SH-SY5Y (cell line): ENCODE data around the gene ZIC5.

Source experiments
- GATA2 ChIP-seq: IDR thresholded peaks from 2 replicates; pipeline ENCODE4 v1.6.1; 2011; ENCODE audit warnings: mild to moderate bottlenecking, low read depth, low read length
- GATA3 ChIP-seq: IDR thresholded peaks from 2 replicates; pipeline ENCODE4 v1.6.1; 2011; ENCODE audit warnings: low read depth, mild to moderate bottlenecking, low read length, moderate library complexity

Gene ZIC5

DNA sequence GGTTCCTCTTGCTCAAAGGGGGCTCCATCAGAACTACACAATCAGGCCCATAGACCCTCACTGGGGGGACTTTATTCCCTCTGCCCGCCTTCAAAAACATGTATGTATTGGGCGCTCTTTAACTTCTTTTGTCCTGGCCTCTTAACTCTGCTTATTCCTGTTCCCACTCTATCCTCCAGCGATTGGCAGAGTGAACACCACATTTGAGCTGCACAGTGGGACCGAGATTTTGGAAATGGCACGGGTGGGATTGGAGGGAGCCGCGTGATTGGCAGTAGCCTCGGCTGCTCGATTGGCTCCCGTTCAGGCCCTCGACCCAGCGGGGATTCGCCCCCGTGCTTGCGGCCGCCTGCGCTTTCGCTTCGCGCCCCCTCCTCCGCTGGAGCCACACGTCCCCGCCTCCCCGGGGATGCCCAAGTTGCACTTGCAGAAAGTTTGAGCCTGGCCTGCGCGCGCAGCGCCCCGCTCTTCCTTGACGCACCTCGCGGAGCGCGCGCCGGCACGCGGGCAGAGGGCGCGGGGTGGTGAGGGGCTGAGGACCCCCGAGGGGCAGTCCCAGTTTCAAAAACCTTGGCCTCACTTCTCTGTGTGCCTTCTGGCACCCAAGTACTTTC, at the start of gene ZIC5:
Gene ZIC5 (minus strand): TSS at position 192 of the 614 bp plus-strand sequence. CDS start 164 bp downstream, at position 28.
- no peak for TF ChIP-seq GATA3
- TF ChIP-seq GATA2, result no peak

DNA sequence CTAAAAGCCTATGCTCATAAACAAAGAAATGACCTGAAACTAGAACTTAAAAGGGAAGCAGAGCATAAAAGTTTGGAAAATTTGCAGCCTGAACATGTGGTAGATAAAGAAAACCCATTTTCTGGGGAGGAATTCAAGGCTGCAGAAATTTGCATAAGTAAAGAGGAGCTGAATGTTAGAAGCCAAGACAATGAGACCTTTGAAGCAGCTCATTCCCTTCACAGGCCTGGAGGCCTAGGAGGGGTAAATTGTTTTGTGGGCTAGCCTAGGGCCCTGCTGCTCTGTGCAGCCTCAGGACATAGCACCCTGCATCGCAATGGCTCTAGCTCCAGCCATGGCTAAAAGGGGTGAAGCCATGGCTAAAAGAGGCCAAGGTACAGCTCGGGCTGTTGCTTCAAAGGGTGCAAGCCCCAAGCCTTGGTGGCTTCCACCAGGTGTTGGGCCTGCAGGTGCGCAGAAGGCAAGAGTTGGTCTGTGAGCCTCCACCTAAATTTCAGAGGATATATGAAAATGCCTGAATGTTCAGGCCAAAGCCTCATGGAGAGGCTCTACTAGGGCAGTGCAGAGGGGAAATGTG, 48.3 kb upstream of the ZIC5 start:
- TF ChIP-seq GATA2 (no peak), GATA3 (no peak)

DNA sequence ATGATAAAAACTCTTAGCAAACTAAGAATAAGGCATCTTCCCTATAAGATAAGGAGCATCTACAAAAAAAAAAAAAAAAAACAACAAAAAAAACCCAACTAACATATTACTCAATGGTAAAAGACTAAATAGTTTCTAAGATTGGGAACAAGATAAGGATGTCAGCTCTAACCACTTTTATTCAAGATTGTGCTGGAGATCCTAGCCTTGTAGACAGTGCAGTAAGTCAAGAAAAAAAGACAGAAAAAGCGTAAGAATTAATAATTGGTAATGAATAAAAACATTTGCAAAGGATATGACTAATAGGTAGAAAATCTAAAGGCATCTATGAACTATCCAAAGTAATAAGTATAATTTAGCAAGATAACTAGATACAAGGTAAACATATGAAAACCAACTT, 43.1 kb upstream of the ZIC5 start:
- TF ChIP-seq GATA2, result no peak
- no peak; the same call in 1 of the 2 replicates for TF ChIP-seq GATA3

DNA sequence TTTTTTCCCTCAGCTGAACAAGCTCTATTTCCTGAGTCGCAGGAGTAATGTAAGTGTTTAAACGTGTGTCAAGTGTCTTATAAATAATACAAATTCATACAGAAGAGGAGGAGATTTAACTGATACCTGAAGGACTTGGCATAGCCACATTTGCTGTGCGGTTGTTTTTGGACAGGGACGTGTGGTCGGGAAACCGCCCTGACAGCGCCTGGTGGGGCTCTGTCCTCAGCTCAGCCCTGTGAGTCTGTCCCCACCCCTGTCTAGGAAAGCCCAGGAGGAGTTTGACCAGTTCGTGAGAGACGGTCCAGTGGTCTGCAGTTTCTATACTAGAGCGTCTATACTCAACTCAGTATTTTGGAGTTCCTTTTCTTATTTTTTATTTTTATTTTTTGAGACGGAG, 26.7 kb upstream of the ZIC5 start:
- TF ChIP-seq GATA2 (no peak), GATA3 (no peak)

DNA sequence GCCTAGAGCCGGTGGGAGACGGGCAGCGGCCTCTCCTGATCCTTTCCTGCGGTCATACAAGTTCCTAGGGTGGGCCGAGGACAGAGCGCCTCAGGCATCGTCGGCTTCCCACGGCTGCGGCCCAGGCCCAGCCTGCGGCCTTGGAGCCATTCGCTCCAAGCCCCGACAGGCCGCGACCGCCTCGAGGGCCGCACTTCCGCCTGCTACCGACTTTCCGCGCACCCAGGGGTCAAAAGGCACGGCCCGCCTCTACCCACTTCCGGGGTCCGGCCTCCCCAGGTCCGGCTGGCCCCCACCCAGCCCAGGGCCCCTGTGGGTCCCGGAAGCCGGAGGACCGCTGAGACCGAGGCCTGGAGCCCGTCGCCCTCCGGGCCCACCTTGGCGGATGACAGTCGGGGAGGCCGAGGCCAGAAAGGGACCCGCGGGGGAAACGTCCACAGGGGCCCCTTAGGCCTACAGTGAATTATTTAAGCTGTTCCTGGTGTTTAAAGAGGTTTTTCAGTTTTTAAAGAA, 26.2 kb upstream of the ZIC5 start:
- TF ChIP-seq GATA3 (no peak), GATA2 (no peak)

DNA sequence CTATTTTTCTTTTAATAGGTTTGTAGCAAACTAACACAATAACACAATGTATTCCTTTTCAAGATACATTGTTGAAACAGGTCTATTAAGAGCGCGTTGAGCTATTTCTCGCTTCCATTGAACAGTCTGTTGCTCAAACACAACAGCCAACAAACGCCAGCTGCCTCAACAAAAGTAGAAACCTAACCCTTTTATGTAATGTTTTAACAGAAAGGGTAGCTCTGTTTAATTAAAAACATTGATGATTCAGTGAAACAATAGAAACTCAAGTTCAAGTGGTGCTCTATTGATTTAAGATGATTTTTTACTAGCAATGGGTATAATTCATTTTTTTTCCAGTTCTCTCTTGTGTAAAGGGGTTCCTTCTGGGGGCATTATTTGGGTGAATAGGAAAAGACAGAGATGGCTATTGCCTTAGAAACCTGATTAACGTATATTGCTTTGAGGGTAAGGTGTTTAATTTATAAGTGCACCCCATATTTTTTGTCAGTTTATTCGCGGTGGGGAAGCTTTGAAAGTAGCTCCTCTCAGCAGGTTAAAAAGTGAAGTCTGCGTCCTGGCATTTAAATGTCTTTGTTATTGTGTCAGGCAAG, 24.9 kb upstream of the ZIC5 start:
- TF ChIP-seq GATA3 (no peak), GATA2 (no peak)

DNA sequence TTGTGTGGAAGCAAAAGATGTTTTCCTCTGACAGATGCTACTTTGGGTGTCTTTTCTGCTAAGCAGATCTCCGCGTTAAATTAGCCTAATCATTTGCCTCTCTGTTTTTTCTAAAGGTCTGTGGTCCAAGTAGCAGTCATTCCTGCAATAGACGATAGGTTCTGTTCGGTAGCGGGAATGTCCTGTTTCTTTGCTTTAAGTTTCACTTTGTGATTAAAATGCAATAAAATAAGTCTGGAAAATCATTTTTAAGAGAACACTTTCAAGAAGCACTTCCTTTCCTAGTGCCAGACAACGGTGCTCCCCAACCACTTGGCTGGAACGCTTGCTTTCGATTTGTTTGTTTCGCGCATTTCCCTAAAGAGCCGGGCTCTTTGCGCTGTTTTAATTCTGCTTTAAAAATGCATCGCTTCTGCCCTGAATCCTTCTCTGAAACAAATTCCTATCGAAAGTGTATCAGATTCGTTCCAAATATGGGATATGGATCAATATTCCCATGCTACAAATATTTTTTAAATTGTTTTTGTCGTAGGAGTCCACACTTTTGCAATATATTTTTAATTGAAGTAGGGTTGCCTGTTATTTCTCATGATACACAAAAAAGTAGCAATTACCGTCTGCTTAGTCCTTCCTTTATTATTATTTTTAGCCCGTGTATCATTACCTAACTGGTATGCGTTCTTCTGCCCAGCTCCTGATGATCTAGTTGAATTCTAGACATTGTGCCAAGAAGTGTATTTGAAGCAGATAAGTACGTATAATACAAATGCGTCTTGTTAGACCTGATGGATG, 24.2 kb upstream of the ZIC5 start:
- TF ChIP-seq GATA2, result no peak
- TF ChIP-seq GATA3, result no peak

DNA sequence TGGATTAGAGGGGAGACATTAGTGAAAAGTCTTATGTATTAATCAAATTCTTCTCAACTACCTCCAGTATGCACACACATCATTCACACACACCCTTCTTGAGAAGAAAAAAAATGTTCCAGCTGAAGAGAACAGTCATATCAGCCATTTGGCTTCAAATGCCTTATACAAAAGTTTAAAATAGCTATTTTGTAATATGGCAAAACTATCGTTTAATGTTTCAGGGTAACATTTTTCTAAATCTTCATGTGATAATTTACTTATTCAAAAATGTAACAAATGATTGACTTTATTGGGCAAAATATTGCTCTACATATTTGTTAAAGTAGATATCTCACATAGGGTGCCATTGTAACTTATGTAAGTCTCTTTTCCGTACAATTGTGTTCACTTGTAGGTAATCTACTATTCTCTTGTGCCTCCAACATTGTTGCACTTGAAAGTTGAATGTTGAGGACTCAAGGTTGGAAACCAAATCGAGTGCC, 23.6 kb upstream of the ZIC5 start:
- TF ChIP-seq GATA3 (no peak), GATA2 (no peak)

DNA sequence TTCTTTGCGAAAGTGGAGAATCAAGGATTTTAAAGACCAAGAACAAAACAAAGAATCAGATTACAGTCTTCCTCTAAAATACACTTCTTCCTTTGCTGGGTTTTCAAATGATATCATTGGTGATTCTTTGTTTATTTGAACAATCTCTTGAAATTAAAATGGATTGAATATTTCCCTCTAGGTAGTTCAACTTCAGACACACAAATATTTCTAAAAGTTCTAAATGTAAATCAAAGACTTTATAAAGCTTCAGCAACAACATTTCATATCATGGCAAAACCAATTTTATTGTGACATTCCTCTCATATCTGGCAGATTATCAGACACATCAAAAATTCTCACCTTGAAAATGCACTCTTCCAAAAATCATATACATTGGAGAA, 23.1 kb upstream of the ZIC5 start:
- TF ChIP-seq GATA2 (no peak), GATA3 (no peak)

DNA sequence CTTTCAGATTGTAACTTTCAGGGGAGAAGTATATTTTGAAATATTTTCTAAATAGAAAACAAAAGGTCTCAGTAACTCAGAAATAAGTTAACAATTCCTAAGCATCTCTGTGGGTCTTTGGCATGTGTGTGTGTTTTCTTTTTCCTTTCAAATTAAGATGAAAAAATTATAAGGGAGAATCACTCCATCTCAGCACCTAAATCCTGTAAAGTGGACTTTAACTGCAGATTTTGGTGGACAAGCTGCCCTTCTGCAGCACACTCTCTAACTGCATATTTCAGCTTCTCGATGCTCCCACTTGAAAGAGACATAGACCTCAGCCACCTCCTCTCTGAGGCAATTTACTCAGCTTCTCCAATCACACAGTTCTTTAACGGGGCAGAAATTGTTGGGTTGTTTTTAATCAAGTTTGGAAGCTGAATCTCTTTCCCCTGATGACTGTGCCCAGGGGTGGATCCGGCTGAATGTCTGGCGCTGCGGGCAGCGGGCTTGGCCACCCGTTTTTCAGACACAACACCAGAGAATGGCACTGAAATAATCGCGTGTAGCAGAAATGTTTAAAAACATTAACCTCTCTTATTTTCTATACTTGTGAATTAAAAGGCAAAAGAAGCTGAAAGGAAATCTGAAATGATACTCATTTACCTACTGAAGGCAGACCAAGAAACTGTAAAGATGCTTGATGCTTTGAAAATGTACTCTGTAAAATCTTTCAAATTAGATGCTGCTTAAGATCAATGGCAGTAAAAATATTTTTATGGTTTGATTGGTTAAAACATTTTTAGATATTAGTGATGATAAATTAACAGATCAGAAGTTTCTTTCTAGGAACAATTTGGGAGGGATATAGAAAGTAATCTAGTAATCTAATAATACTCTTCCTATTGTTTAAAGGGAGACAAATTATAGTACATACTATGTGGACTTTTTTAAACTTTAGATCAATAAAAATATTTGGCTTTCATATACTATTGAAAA, 22.4 kb upstream of the ZIC5 start:
- TF ChIP-seq GATA3 (no peak), GATA2 (no peak)

DNA sequence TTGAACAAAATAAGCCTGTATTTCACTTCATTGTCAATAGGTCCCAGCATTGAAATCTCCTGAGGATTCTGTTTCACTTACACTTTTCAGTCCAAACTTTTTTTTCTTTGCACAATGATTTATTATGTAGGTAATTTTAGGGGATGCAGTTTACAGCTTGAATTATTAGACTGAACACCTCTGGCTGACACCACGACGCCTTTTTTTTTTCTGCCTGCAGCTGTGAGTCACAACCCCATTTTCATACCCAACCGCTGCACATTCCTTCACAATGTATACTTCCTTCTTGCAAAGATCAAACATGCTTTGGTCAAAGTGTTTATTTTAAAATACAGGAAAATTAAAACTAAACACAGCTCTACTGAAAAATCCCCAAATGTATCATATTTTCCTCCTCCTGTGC, 21.4 kb upstream of the ZIC5 start:
- TF ChIP-seq GATA3, result no peak
- TF ChIP-seq GATA2, result no peak

DNA sequence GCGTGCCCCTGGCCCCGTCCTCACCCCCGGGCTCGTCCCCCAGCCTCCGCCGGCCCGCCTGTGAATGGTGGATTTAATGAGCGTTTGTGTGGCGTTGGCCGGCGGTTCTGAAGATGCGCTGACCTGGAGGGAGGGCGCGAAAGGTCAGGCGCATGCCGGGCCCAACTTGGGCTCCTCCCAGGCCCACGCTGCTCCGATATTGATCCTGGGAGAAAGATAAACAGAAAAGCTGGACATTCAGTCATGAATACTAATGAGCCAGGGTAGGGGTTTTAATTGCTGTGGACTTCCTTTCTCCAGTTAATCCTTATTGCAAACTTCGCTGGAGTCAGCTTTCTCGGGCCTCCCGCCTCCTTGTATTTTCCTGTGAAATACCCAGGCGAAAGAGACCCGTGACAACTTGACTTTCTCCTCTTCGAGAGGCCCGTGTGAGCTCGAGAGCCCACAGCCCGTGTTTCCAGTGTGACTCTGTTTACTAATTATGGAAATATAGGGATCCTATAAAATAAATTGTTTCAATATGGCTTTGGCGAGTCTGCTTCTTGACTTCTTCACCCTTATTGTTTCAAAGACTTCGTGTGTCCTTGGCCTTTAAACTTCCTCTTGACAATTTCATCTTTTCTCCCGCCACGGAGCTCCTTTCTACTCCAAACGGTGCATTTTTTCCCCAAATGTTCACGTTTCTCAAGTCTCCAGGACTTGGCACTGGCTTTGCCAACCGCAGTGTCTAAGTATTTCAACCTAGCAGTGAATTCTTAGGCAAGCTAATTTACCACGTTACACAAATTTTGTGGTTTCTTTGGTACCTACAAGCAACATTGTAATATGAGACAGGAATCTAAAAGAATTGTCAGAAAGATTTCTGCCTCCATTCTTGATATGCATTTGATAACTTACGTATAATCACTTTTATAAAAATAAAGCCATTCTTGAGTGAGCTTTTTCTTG, 20.5 kb upstream of the ZIC5 start:
- TF ChIP-seq GATA2 (no peak), GATA3 (no peak)
